SU-DHL-6 (cell line): ENCODE measurements around the gene SUPT7L.

ENCODE experiments used
- H2AFZ ChIP-seq: fragments of 200-600 bp; sonication (generic); 2 replicates; pipeline ENCODE4 v1.6.1; 2014; ENCODE audit warnings: low read depth, mild to moderate bottlenecking, moderate library complexity, mixed read lengths, antibody characterized with exemption, low read length; ENCODE audit not compliant: severe bottlenecking
- H3F3A ChIP-seq: fragments of 200-600 bp; shearing (Covaris generic); 2 replicates; pipeline ENCODE4 v1.6.0; 2016; ENCODE audit warnings: antibody characterized with exemption, mild to moderate bottlenecking; ENCODE audit not compliant: insufficient read depth
- H3K27ac ChIP-seq: fragments of 200-600 bp; sonication (generic); 2 replicates; pipeline ENCODE4 v1.5.1; 2016; ENCODE audit warnings: low read depth, mild to moderate bottlenecking, low read length, moderate library complexity, mixed read lengths
- H3K27me3 ChIP-seq: fragments of 200-600 bp; sonication (generic), shearing (Covaris generic); 2 replicates; pipeline ENCODE4 v1.6.0; 2014; ENCODE audit warnings: mild to moderate bottlenecking, low read length
- H3K36me3 ChIP-seq: fragments of 200-600 bp; sonication (generic); 2 replicates; pipeline ENCODE4 v1.6.1; 2014; ENCODE audit warnings: mild to moderate bottlenecking, low read length, mixed read lengths
- H3K4me2 ChIP-seq: fragments of 300-600, 200-600 bp; shearing (Covaris generic), sonication (generic); 2 replicates; pipeline ENCODE4 v1.6.0; 2014; ENCODE audit warnings: low read length, low read depth, mild to moderate bottlenecking; ENCODE audit not compliant: poor library complexity, severe bottlenecking
- H3K4me3 ChIP-seq: fragments of 200-600 bp; sonication (generic); 2 replicates; pipeline ENCODE4 v1.5.1; 2014; ENCODE audit warnings: antibody characterized with exemption, low read length, mild to moderate bottlenecking, mixed read lengths; ENCODE audit not compliant: insufficient read depth, poor library complexity, severe bottlenecking
- H3K79me2 ChIP-seq: fragments of 200-600 bp; sonication (generic); 2 replicates; pipeline ENCODE4 v1.6.1; 2014; ENCODE audit warnings: mild to moderate bottlenecking, low read length, moderate library complexity; ENCODE audit not compliant: insufficient read depth
- H3K9ac ChIP-seq: fragments of 200-600 bp; sonication (generic); 2 replicates; pipeline ENCODE4 v1.7.0; 2014; ENCODE audit warnings: mild to moderate bottlenecking, low read length
- H3K9me2 ChIP-seq: fragments of 200-600 bp; sonication (generic); replicated peaks from 2 replicates; pipeline ENCODE4 v1.6.1; 2014; ENCODE audit warnings: low read length; ENCODE audit not compliant: insufficient read depth
- H3K9me3 ChIP-seq: fragments of 200-600 bp; sonication (generic); 2 replicates; pipeline ENCODE4 v1.6.1; 2014; ENCODE audit warnings: low read length, mixed read lengths; ENCODE audit not compliant: insufficient read depth
- H4K20me1 ChIP-seq: fragments of 200-600 bp; sonication (generic); 2 replicates; pipeline ENCODE4 v1.6.1; 2014; ENCODE audit warnings: low read depth, mild to moderate bottlenecking, antibody characterized with exemption, low read length, moderate library complexity, mixed read lengths
- EZH2phosphoT487 ChIP-seq: fragments of 200-600 bp; sonication (generic), shearing (Covaris generic); conservative IDR thresholded peaks from 2 replicates; pipeline ENCODE4 v1.6.1; 2018; ENCODE audit warnings: mild to moderate bottlenecking, antibody characterized with exemption, low read length, moderate library complexity, mixed read lengths
- TF ChIP-seq, protein P1 (sequence below): fragments of 200-600 bp; sonication (generic); IDR thresholded peaks from one replicate; pipeline ENCODE4 v1.5.1; 2017; ENCODE audit warnings: antibody characterized with exemption, mild to moderate bottlenecking, low read length, moderate library complexity; ENCODE audit not compliant: insufficient read depth, poor library complexity, severe bottlenecking

SUPT7L gene

DNA sequence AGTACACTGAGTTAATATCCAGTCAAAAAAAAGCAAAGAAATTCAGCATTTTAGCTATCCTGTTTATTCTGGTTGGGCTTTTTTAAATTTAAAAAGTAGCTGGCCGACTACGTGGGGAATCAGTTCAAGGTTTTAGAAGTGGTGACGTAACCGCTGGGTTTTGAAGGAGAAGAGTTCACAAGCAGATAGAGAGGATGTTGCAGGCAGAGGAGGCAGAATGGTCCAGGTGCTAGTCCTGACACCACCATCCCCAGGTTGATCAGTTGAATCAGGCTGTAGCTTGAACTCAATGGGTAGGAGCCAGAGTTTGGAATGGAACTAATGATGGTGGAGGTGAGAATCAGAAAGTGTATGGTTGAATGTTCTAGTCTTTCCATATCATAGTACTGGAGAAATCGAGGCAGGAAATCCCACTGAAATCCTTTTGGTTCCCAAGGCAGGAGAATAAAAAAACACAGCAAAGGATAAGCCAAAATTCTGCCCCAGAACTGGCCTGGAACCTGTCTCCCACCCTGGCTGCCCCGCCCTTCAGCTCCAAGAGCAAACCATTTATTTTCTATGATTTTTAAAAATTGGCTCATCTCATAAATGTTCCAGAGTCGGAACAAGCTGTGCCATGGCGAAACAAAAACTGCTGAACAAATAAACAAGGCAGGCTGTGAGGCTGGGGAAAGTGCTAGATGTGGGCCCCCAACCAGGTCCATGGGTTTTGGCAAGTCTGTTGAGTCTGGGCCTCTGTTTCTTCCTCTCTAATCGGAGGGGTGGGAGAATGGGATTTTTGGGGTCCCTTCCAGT is 44.2 kb upstream of the SUPT7L start:
- Histone ChIP-seq H3K9me3 (no peaks in the 10 kb centered on the region), H3K79me2 (no peaks in the 10 kb centered on the region), H3K9ac (no peak overlapping the region), H4K20me1 (no peaks in the 10 kb centered on the region), H3K9me2 (no peaks in the 10 kb centered on the region), H3K4me2 (no peak overlapping the region), H3K36me3 (no peaks in the 10 kb centered on the region), H2AFZ (no peak overlapping the region), H3K27me3 (no peaks in the 10 kb centered on the region), H3F3A (no peaks in the 10 kb centered on the region), H3K4me3 (no peak overlapping the region), H3K27ac (no peak overlapping the region)
- no peak for TF ChIP-seq EZH2phosphoT487
- TF ChIP-seq, protein P1, sequence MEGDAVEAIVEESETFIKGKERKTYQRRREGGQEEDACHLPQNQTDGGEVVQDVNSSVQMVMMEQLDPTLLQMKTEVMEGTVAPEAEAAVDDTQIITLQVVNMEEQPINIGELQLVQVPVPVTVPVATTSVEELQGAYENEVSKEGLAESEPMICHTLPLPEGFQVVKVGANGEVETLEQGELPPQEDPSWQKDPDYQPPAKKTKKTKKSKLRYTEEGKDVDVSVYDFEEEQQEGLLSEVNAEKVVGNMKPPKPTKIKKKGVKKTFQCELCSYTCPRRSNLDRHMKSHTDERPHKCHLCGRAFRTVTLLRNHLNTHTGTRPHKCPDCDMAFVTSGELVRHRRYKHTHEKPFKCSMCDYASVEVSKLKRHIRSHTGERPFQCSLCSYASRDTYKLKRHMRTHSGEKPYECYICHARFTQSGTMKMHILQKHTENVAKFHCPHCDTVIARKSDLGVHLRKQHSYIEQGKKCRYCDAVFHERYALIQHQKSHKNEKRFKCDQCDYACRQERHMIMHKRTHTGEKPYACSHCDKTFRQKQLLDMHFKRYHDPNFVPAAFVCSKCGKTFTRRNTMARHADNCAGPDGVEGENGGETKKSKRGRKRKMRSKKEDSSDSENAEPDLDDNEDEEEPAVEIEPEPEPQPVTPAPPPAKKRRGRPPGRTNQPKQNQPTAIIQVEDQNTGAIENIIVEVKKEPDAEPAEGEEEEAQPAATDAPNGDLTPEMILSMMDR, result no peak

GRCh38 chr2:27705851-27706622 is 42.6 kb upstream of the SUPT7L start:
- Histone ChIP-seq H4K20me1 (no peaks in the 10 kb centered on the region), H3K9me3 (no peaks in the 10 kb centered on the region), H3K4me3 (no peak overlapping the region), H3F3A (no peaks in the 10 kb centered on the region), H3K36me3 (no peaks in the 10 kb centered on the region), H3K9ac (no peak overlapping the region), H2AFZ (no peak overlapping the region), H3K4me2 (no peak overlapping the region), H3K79me2 (no peaks in the 10 kb centered on the region), H3K27ac (no peak overlapping the region), H3K9me2 (no peaks in the 10 kb centered on the region), H3K27me3 (no peaks in the 10 kb centered on the region)
- TF ChIP-seq, protein P1, result no peak
- TF ChIP-seq EZH2phosphoT487, result no peak

DNA sequence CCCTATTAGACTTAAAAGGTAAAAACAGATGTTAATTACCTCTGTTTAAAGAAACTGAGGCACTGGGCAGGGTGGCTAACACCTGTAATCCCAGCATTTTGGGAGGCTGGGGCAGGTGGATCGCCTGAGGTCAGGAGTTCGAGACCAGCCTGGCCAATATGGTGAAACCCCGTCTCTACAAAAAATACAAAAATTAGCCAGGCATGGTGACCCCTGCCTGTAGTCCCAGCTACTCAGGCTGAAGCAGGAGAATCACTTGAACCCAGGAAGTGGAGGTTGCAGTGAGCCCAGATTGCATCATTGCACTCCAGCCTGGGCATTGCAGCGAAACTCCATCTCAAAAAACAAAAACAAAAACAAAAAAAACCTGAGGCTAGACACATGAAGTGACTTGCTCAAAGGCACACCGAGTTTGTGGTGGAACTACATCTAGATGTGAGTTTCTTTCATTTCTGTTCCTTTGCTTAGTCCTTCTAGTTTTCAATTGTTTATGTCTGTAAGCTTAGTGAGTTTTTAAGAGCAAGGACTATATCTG is 41.0 kb upstream of the SUPT7L start:
- no peak for TF ChIP-seq EZH2phosphoT487
- TF ChIP-seq, protein P1, result no peak
- no peak overlapping the region for H3K4me3 ChIP-seq
- no peaks in the 10 kb centered on the region for H3F3A ChIP-seq
- H3K27ac ChIP-seq, result no peak overlapping the region
- H3K9me3 ChIP-seq, result no peaks in the 10 kb centered on the region
- no peaks in the 10 kb centered on the region for H3K9me2 ChIP-seq
- no peak overlapping the region for H3K4me2 ChIP-seq
- no peak overlapping the region for H3K9ac ChIP-seq
- H4K20me1 ChIP-seq, result no peaks in the 10 kb centered on the region
- H3K79me2 ChIP-seq, result no peaks in the 10 kb centered on the region
- no peaks in the 10 kb centered on the region for H3K36me3 ChIP-seq
- H2AFZ ChIP-seq, result no peak overlapping the region
- no peaks in the 10 kb centered on the region for H3K27me3 ChIP-seq
